ENCODE data around the gene GSTK1.
A peak's percentile ranks its signal among the peaks of the same experiment; 100 is the strongest.

GSTK1 gene

DNA sequence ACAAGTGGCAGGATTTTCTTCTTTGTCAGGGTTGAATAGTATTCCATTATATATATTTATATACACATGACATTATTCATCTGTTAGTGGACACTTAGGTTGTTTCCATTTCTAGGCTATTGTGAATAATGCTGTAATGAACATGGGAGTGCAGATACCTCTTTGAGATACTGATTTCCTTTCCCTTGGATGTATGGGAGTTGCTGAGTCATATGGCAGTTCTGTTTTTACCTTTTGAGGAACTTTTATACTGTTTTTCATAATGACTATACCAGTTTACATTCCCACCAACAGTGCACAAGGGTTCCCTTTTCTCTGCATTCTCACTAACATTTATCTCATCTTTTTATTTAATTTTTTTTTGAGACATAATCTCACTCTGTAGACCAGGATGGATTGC is 50.9 kb downstream of the GSTK1 start:
- H3K79me1 ChIP-seq (ENCODE audit: low read depth, low read length) = no peaks in the 10 kb centered on the region
- H4K8ac ChIP-seq (ENCODE audit: low read depth, low read length) = no peak overlapping the region
- no peak overlapping the region for H2BK12ac ChIP-seq (ENCODE audit: low read length)
- no peak overlapping the region for H4K91ac ChIP-seq (ENCODE audit: low read depth, low read length, poor library complexity)
- H3K18ac ChIP-seq (ENCODE audit: low read length) = no peak overlapping the region
- no peak overlapping the region for H2AK5ac ChIP-seq (ENCODE audit: low read depth, low read length)
- H3K4me1 ChIP-seq (ENCODE audit: control insufficient read depth in 2 of 2, insufficient read depth in 1 of 2, low read depth in 1 of 2, low read length in 2 of 2) = peaks cover 0 to 5% of the 10 kb centered on the region in 2 donors
- H2BK120ac ChIP-seq (ENCODE audit: low read depth, low read length) = no peak overlapping the region
- H3K14ac ChIP-seq (ENCODE audit: low read length) = no peak overlapping the region
- no peak overlapping the region for H3K23ac ChIP-seq (ENCODE audit: low read depth, low read length, poor library complexity)
- peaks cover 0 to 19% of the 10 kb centered on the region in 2 donors for H3K36me3 ChIP-seq (replicated peaks in 1 of 2; ENCODE audit: control insufficient read depth in 2 of 2, insufficient read depth in 2 of 2, low read length in 2 of 2)
- H3K4ac ChIP-seq (ENCODE audit: low read length) = no peak overlapping the region
- H2BK5ac ChIP-seq (ENCODE audit: low read length) = no peak overlapping the region
- H3K4me2 ChIP-seq (ENCODE audit: insufficient read depth, low read length, poor library complexity, severe bottlenecking) = no peak overlapping the region
- H3K4me3 ChIP-seq (ENCODE audit: low read length in 2 of 2) = no peak overlapping the region
- H3K27me3 ChIP-seq (ENCODE audit: control insufficient read depth in 3 of 3, insufficient read depth in 3 of 3, low read depth in 1 of 3, low read length in 3 of 3) = no peaks in the 10 kb centered on the region
- no peak for DNase-seq (ENCODE audit: low spot score)
- H2AFZ ChIP-seq (ENCODE audit: low read length) = no peak overlapping the region
- no peak overlapping the region for H3K9ac ChIP-seq (ENCODE audit: low read depth, low read length, poor library complexity)
- H3K27ac ChIP-seq (replicated peaks; ENCODE audit: low read length) = no peak overlapping the region
- H2BK15ac ChIP-seq (ENCODE audit: low read length) = no peak overlapping the region
- H3K9me3 ChIP-seq (replicated peaks in 1 of 2; ENCODE audit: control insufficient read depth in 2 of 2, insufficient read depth in 1 of 2, low read depth in 1 of 2, low read length in 2 of 2) = no peaks in the 10 kb centered on the region

DNA sequence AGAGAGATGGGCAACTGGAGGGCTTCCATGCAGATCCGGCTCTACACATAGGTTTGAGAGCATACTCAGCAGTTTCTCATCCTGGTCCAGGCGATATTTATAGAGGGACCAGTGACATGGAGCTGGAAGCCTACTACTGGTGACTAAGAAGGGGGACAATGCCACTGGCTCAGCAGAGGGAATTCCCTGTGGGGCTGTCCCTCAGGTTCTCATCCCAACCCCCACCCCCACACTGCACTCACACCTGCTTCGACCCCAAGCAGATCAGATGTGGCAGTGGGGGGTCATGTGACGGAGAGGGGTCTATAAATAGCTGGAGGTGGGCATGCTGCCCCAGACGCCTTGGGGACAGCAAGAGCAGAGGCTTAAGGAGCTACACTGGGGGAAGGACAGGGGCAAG is 52.5 kb downstream of the GSTK1 start, which contains the start of gene CLCN1:
Gene CLCN1 (plus strand): TSS at position 336 of the 400 bp plus-strand sequence. CDS start 102 bp downstream, outside the sequence.
- H3K79me1 ChIP-seq (ENCODE audit: low read depth, low read length) = no peaks in the 10 kb centered on the region
- peaks cover 0 to 10% of the 10 kb centered on the region in 2 donors for H3K36me3 ChIP-seq (replicated peaks in 1 of 2; ENCODE audit: control insufficient read depth in 2 of 2, insufficient read depth in 2 of 2, low read length in 2 of 2)
- H3K23ac ChIP-seq (ENCODE audit: low read depth, low read length, poor library complexity) = no peak within 1 kb of the TSS
- no peak within 1 kb of the TSS for H2BK120ac ChIP-seq (ENCODE audit: low read depth, low read length)
- H3K4me3 ChIP-seq (ENCODE audit: low read length in 2 of 2) = no peak within 1 kb of the TSS
- H4K91ac ChIP-seq (ENCODE audit: low read depth, low read length, poor library complexity) = no peak within 1 kb of the TSS
- no peak within 1 kb of the TSS for H2BK12ac ChIP-seq (ENCODE audit: low read length)
- H3K4me2 ChIP-seq (ENCODE audit: insufficient read depth, low read length, poor library complexity, severe bottlenecking) = no peak within 1 kb of the TSS
- no CpG with 5 or more reads among the region's 5 CpGs for WGBS, 2 donors (ENCODE audit: extremely low coverage in 2 of 2, insufficient read length in 2 of 2, insufficient replicate concordance in 1 of 2)
- peak within 1 kb of the TSS; percentile 85 for H3K14ac ChIP-seq (ENCODE audit: low read length)
- H3K4me1 ChIP-seq (ENCODE audit: control insufficient read depth in 2 of 2, insufficient read depth in 1 of 2, low read depth in 1 of 2, low read length in 2 of 2) = peaks cover 0 to 5% of the 10 kb centered on the region in 2 donors
- H2BK15ac ChIP-seq (ENCODE audit: low read length) = no peak within 1 kb of the TSS
- peak within 1 kb of the TSS; percentile 51 for H3K9ac ChIP-seq (ENCODE audit: low read depth, low read length, poor library complexity)
- H4K8ac ChIP-seq (ENCODE audit: low read depth, low read length) = no peak within 1 kb of the TSS
- no peaks in the 10 kb centered on the region for H3K9me3 ChIP-seq (replicated peaks in 1 of 2; ENCODE audit: control insufficient read depth in 2 of 2, insufficient read depth in 1 of 2, low read depth in 1 of 2, low read length in 2 of 2)
- no peaks in the 10 kb centered on the region for H3K27me3 ChIP-seq (ENCODE audit: control insufficient read depth in 3 of 3, insufficient read depth in 3 of 3, low read depth in 1 of 3, low read length in 3 of 3)
- peak within 1 kb of the TSS; percentile 83 for H2AK5ac ChIP-seq (ENCODE audit: low read depth, low read length)
- DNase-seq (ENCODE audit: low spot score) = no peak
- H2AFZ ChIP-seq (ENCODE audit: low read length) = no peak within 1 kb of the TSS
- no peak within 1 kb of the TSS for H2BK5ac ChIP-seq (ENCODE audit: low read length)
- no peak within 1 kb of the TSS for H3K4ac ChIP-seq (ENCODE audit: low read length)
- H3K18ac ChIP-seq (ENCODE audit: low read length) = peak within 1 kb of the TSS; percentile 69
- no peak within 1 kb of the TSS for H3K27ac ChIP-seq (replicated peaks; ENCODE audit: low read length)

DNA sequence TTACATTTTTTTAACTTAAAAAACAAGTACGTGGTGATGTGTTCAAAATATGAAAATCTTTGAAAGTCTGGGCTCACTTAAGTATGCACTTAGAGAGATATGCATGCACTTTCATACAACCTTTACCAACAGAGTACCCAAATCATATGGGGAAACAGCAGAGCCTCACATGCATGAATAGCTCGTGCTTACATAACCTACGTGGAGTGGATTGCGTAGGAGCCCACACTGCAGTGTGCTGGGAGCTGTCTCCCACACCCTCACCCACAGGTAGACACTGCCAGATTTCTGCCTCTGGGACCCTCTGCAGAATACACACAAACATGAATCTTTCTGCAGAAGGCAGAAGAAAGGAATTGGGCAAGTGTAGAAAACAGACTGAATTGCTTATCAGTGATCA is 53.3 kb downstream of the GSTK1 start:
- Histone ChIP-seq H3K4me1 (ENCODE audit: control insufficient read depth in 2 of 2, insufficient read depth in 1 of 2, low read depth in 1 of 2, low read length in 2 of 2) (peaks cover 0 to 5% of the 10 kb centered on the region in 2 donors), H2BK12ac (ENCODE audit: low read length) (no peak overlapping the region), H3K4me3 (ENCODE audit: low read length in 2 of 2) (no peak overlapping the region), H3K4me2 (ENCODE audit: insufficient read depth, low read length, poor library complexity, severe bottlenecking) (no peak overlapping the region), H3K27ac (replicated peaks; ENCODE audit: low read length) (no peak overlapping the region), H2AFZ (ENCODE audit: low read length) (no peak overlapping the region), H3K18ac (ENCODE audit: low read length) (no peak overlapping the region), H3K14ac (ENCODE audit: low read length) (no peak overlapping the region), H3K36me3 (replicated peaks in 1 of 2; ENCODE audit: control insufficient read depth in 2 of 2, insufficient read depth in 2 of 2, low read length in 2 of 2) (peaks cover 0 to 10% of the 10 kb centered on the region in 2 donors), H4K91ac (ENCODE audit: low read depth, low read length, poor library complexity) (no peak overlapping the region), H2BK15ac (ENCODE audit: low read length) (no peak overlapping the region), H3K79me1 (ENCODE audit: low read depth, low read length) (no peaks in the 10 kb centered on the region), H3K23ac (ENCODE audit: low read depth, low read length, poor library complexity) (no peak overlapping the region), H2BK120ac (ENCODE audit: low read depth, low read length) (no peak overlapping the region), H3K4ac (ENCODE audit: low read length) (no peak overlapping the region), H3K9me3 (replicated peaks in 1 of 2; ENCODE audit: control insufficient read depth in 2 of 2, insufficient read depth in 1 of 2, low read depth in 1 of 2, low read length in 2 of 2) (no peaks in the 10 kb centered on the region), H3K27me3 (ENCODE audit: control insufficient read depth in 3 of 3, insufficient read depth in 3 of 3, low read depth in 1 of 3, low read length in 3 of 3) (no peaks in the 10 kb centered on the region), H4K8ac (ENCODE audit: low read depth, low read length) (no peak overlapping the region), H2AK5ac (ENCODE audit: low read depth, low read length) (no peak overlapping the region), H2BK5ac (ENCODE audit: low read length) (no peak overlapping the region), H3K9ac (ENCODE audit: low read depth, low read length, poor library complexity) (no peak overlapping the region)
- no CpG with 5 or more reads among the region's 4 CpGs for WGBS, 2 donors (ENCODE audit: extremely low coverage in 2 of 2, insufficient read length in 2 of 2, insufficient replicate concordance in 1 of 2)
- no peak for DNase-seq (ENCODE audit: low spot score)

DNA sequence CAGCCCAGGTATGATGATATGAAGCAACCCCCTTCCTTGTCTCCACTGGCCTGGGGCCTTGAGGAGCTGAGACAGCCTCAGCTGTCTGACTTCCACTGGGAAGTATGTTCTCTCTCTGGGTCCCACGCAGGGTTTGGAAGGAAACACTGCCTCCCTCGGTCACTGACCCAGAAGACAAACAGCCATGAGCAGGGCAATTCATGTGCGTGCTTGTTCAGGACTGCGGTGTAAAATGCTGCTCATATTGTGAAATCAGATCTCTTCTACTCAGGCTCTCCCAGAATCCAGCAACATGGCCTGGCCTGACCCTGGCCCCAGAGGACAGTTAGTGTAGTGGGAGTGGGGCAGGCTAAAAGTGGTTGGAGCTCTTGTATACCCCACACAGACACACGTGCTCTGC is 55.4 kb downstream of the GSTK1 start:
- Histone ChIP-seq H3K4me1 (ENCODE audit: control insufficient read depth in 2 of 2, insufficient read depth in 1 of 2, low read depth in 1 of 2, low read length in 2 of 2) (peaks cover 10% of the 10 kb centered on the region in 2 donors), H3K27me3 (ENCODE audit: control insufficient read depth in 3 of 3, insufficient read depth in 3 of 3, low read depth in 1 of 3, low read length in 3 of 3) (no peaks in the 10 kb centered on the region), H4K91ac (ENCODE audit: low read depth, low read length, poor library complexity) (no peak overlapping the region), H3K14ac (ENCODE audit: low read length) (no peak overlapping the region), H2BK120ac (ENCODE audit: low read depth, low read length) (no peak overlapping the region), H3K9ac (ENCODE audit: low read depth, low read length, poor library complexity) (no peak overlapping the region), H2BK12ac (ENCODE audit: low read length) (no peak overlapping the region), H2BK15ac (ENCODE audit: low read length) (no peak overlapping the region), H2AK5ac (ENCODE audit: low read depth, low read length) (no peak overlapping the region), H3K4me2 (ENCODE audit: insufficient read depth, low read length, poor library complexity, severe bottlenecking) (no peak overlapping the region), H2AFZ (ENCODE audit: low read length) (peak overlapping the region; percentile 17), H2BK5ac (ENCODE audit: low read length) (no peak overlapping the region), H3K18ac (ENCODE audit: low read length) (no peak overlapping the region), H3K23ac (ENCODE audit: low read depth, low read length, poor library complexity) (peak overlapping the region; percentile 1), H3K36me3 (replicated peaks in 1 of 2; ENCODE audit: control insufficient read depth in 2 of 2, insufficient read depth in 2 of 2, low read length in 2 of 2) (peaks cover 0 to under 1% of the 10 kb centered on the region in 2 donors), H4K8ac (ENCODE audit: low read depth, low read length) (no peak overlapping the region), H3K27ac (replicated peaks; ENCODE audit: low read length) (no peak overlapping the region), H3K9me3 (replicated peaks in 1 of 2; ENCODE audit: control insufficient read depth in 2 of 2, insufficient read depth in 1 of 2, low read depth in 1 of 2, low read length in 2 of 2) (no peaks in the 10 kb centered on the region), H3K4ac (ENCODE audit: low read length) (no peak overlapping the region), H3K4me3 (ENCODE audit: low read length in 2 of 2) (no peak overlapping the region), H3K79me1 (ENCODE audit: low read depth, low read length) (no peaks in the 10 kb centered on the region)
- WGBS, 2 donors (ENCODE audit: extremely low coverage in 2 of 2, insufficient read length in 2 of 2, insufficient replicate concordance in 1 of 2) = no CpG with 5 or more reads among the region's 5 CpGs
- no peak for DNase-seq (ENCODE audit: low spot score)
